ENCODE results near the gene THEMIS2.

- TF ChIP-seq CTCF (conservative IDR thresholded peaks at IDR 0.05; ENCODE audit: low read depth, low read length) (no peak), EZH2 (IDR thresholded peaks at IDR 0.05; ENCODE audit: borderline replicate concordance, low read depth, low read length, poor library complexity, severe bottlenecking) (no peak)
Observed at GRCh38 chr1:27862004-27862403, 10.3 kb upstream of the THEMIS2 start.
